Measurements from ENCODE around the gene PPP6R2. TPM values are rescaled to one million over a fixed set of nuclear protein-coding genes. Genes with fewer than 3 reads are reported as not detected.

Gene PPP6R2
- total RNA-seq, 1 experiment from 2014 or later = 61.3 TPM

- Histone ChIP-seq H3K27ac (ENCODE audit: low read depth, low read length) (no peak overlapping the region), H3K4me3 (replicated peaks in 1 of 2; ENCODE audit: low read depth in 1 of 2, low read length in 2 of 2) (no peak overlapping the region), H3K9me2 (ENCODE audit: insufficient read depth) (no peaks in the 10 kb centered on the region), H3K9me3 (ENCODE audit: control insufficient read depth in 1 of 2, insufficient read depth in 1 of 2, low read depth in 1 of 2, low read length in 2 of 2) (no peaks in the 10 kb centered on the region), H3K9ac (ENCODE audit: low read length) (no peak overlapping the region), H2AFZ (ENCODE audit: low read depth, low read length, poor library complexity, severe bottlenecking) (no peak overlapping the region), H3K4me1 (ENCODE audit: control insufficient read depth in 1 of 2, insufficient read depth in 2 of 2, low read length in 2 of 2) (peaks cover 21 to 26% of the 10 kb centered on the region in 2 experiments), H3K4me2 (ENCODE audit: low read length) (no peak overlapping the region), H3K36me3 (ENCODE audit: control insufficient read depth in 1 of 2, insufficient read depth in 2 of 2, low read length in 2 of 2) (no peaks in the 10 kb centered on the region), H3K79me2 (ENCODE audit: insufficient read depth, low read length) (peaks cover under 1% of the 10 kb centered on the region; the same call in 1 of the 2 replicates), H3K27me3 (ENCODE audit: insufficient read depth, low read length) (no peaks in the 10 kb centered on the region), H4K20me1 (ENCODE audit: insufficient read depth) (no peaks in the 10 kb centered on the region)
- ChIA-PET POLR2A (no interaction called here), CTCF (interaction anchor here (1.4 to 1.6 kb wide), 2 partner anchors 8 to 70 kb away, joined by 3 read pairs; partner anchors contain the start of gene HDAC10), RAD21 (ENCODE audit: low non-redundant PET in 1 of 2, low total read pairs in 2 of 2, uncharacterized antibody in 2 of 2, unreplicated experiment in 2 of 2) (no interaction called here)
- intact Hi-C loops (cut with micrococcal nuclease) = no loop called here
- DNase-seq (ENCODE audit: low read depth, low spot score) (no peak), ATAC-seq (no peak)
- TF ChIP-seq SRF (IDR thresholded peaks at IDR 0.05; ENCODE audit: low read depth) = no peak
- no peak for TF ChIP-seq REST (IDR thresholded peaks at IDR 0.05; ENCODE audit: low read depth)
- TF ChIP-seq RAD21 (IDR thresholded peaks at IDR 0.05; ENCODE audit: low read depth) = no peak
- TF ChIP-seq JUND (IDR thresholded peaks at IDR 0.05) = no peak
- no peak for TF ChIP-seq SP1 (IDR thresholded peaks at IDR 0.05; ENCODE audit: low read depth)
- no peak for TF ChIP-seq FOSL1 (IDR thresholded peaks at IDR 0.05; ENCODE audit: low read depth)
- TF ChIP-seq, protein P1, sequence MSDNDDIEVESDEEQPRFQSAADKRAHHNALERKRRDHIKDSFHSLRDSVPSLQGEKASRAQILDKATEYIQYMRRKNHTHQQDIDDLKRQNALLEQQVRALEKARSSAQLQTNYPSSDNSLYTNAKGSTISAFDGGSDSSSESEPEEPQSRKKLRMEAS (IDR thresholded peaks at IDR 0.05) = no peak
- no peak for TF ChIP-seq EZH2phosphoT487 (IDR thresholded peaks at IDR 0.05; ENCODE audit: borderline replicate concordance)
- TF ChIP-seq CEBPB (IDR thresholded peaks at IDR 0.05; ENCODE audit: low read depth) = no peak
- no peak for TF ChIP-seq ZNF274 (IDR thresholded peaks at IDR 0.05; ENCODE audit: low read depth, low read length)
- TF ChIP-seq EGR1 (IDR thresholded peaks at IDR 0.05; ENCODE audit: low read depth) = no peak
- TF ChIP-seq POLR2A (IDR thresholded peaks at IDR 0.05; ENCODE audit: borderline replicate concordance, extremely low read depth, insufficient read depth, insufficient read length) = no peak
- no peak for TF ChIP-seq CBX3 (IDR thresholded peaks at IDR 0.05; ENCODE audit: low read depth)
- no peak for TF ChIP-seq YY1 (IDR thresholded peaks at IDR 0.05; ENCODE audit: extremely low read depth, insufficient replicate concordance, low read depth, low read length)
- TF ChIP-seq, protein P2, sequence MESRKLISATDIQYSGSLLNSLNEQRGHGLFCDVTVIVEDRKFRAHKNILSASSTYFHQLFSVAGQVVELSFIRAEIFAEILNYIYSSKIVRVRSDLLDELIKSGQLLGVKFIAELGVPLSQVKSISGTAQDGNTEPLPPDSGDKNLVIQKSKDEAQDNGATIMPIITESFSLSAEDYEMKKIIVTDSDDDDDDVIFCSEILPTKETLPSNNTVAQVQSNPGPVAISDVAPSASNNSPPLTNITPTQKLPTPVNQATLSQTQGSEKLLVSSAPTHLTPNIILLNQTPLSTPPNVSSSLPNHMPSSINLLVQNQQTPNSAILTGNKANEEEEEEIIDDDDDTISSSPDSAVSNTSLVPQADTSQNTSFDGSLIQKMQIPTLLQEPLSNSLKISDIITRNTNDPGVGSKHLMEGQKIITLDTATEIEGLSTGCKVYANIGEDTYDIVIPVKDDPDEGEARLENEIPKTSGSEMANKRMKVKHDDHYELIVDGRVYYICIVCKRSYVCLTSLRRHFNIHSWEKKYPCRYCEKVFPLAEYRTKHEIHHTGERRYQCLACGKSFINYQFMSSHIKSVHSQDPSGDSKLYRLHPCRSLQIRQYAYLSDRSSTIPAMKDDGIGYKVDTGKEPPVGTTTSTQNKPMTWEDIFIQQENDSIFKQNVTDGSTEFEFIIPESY (IDR thresholded peaks at IDR 0.05; ENCODE audit: extremely low read depth, insufficient replicate concordance, low read length) = no peak
- TF ChIP-seq ZFX (IDR thresholded peaks at IDR 0.05) = no peak
- no peak for TF ChIP-seq CTCF (IDR thresholded peaks at IDR 0.05 in 2 of 3, conservative IDR thresholded peaks at IDR 0.05 in 1 of 3; ENCODE audit: borderline replicate concordance in 1 of 3, insufficient read depth in 1 of 3, low read depth in 2 of 3, low read length in 2 of 3)
- no peak for TF ChIP-seq ELF1 (IDR thresholded peaks at IDR 0.05; ENCODE audit: borderline replicate concordance, low read depth)
- no TSS peak for BruUV-seq (replicated peaks)
Observed at GRCh38 chr22:50320671-50321325, 22.3 kb upstream of the PPP6R2 start.
